ENCODE results near the gene CEP63.

GRCh38 chr3:134458406-134458945, 27.4 kb upstream of the CEP63 start:
- TF ChIP-seq SRF (CRISPR knock-in tag; IDR thresholded peaks at IDR 0.05): no peak
- TF ChIP-seq FOXJ2 (tag; IDR thresholded peaks at IDR 0.05): no peak
- TF ChIP-seq ZNF785 (CRISPR knock-in tag; IDR thresholded peaks at IDR 0.05): no peak
- TF ChIP-seq CTCF (IDR thresholded peaks at IDR 0.05 in 2 of 3, conservative IDR thresholded peaks at IDR 0.05 in 1 of 3; ENCODE audit: insufficient read depth in 2 of 3, low read depth in 1 of 3, low read length in 3 of 3): no peak
- no peak for TF ChIP-seq FOXM1 (IDR thresholded peaks at IDR 0.05; ENCODE audit: low read depth)
- no peak for TF ChIP-seq FOXM1 (CRISPR knock-in tag; IDR thresholded peaks at IDR 0.05; ENCODE audit: low read depth)
- TF ChIP-seq NCOR1 (IDR thresholded peaks at IDR 0.05): no peak
- no peak for TF ChIP-seq REST (IDR thresholded peaks at IDR 0.05; ENCODE audit: borderline replicate concordance)
- TF ChIP-seq REST (CRISPR knock-in tag; IDR thresholded peaks at IDR 0.05; ENCODE audit: low read depth): no peak
- TF ChIP-seq POLR2A (conservative IDR thresholded peaks at IDR 0.05): no peak
- no peak for TF ChIP-seq GTF2F1 (IDR thresholded peaks at IDR 0.05; ENCODE audit: low read depth, low read length)
